ENCODE data around the gene ATP6AP2.

- TF ChIP-seq CTCF (conservative IDR thresholded peaks at IDR 0.05; ENCODE audit: low read depth in 2 of 2) (no peak), EZH2 (IDR thresholded peaks at IDR 0.05; ENCODE audit: low read depth, unreplicated experiment) (no peak), POLR2AphosphoS5 (IDR thresholded peaks at IDR 0.05; ENCODE audit: low read depth) (no peak)
These were observed 33.9 kb upstream of the ATP6AP2 start for GRCh38 chrX:40546870-40547269.
